GM23338 (cell line): Measurements from ENCODE around the gene EXOC3L4. TPM values are rescaled to one million over a fixed set of nuclear protein-coding genes. Genes with fewer than 3 reads are reported as not detected.

ENCODE experiments used
- ATAC-seq: fragments of 200-7000 bp; cut with Tn5 transposase; 3 replicates; pipeline ENCODE4 v1.9.1; 2020
- DNase-seq: peaks from one replicate; pipeline ENCODE4 v3.0.0-alpha.2; 2015; ENCODE audit warnings: low spot score
- H2AFZ ChIP-seq: fragments of 200-600 bp; sonication (generic); 2 replicates; pipeline ENCODE4 v1.8.0; 2016; ENCODE audit warnings: antibody characterized with exemption, mild to moderate bottlenecking, moderate library complexity
- H3F3A ChIP-seq: fragments of 200-600 bp; sonication (generic); replicated peaks from 2 replicates; pipeline ENCODE4 v1.8.0; 2017; ENCODE audit warnings: antibody characterized with exemption, mixed run types, low read depth
- H3K27ac ChIP-seq: fragments of 200-600 bp; sonication (generic); 2 replicates; pipeline ENCODE4 v1.6.1; 2016; ENCODE audit warnings: low read depth
- H3K27me3 ChIP-seq: fragments of 200-600 bp; sonication (generic); 2 replicates; pipeline ENCODE4 v1.8.0; 2016; ENCODE audit warnings: mild to moderate bottlenecking, mixed run types, moderate library complexity; ENCODE audit not compliant: insufficient read depth
- H3K36me3 ChIP-seq: fragments of 200-600 bp; sonication (generic); 2 replicates; pipeline ENCODE4 v1.8.0; 2016; ENCODE audit warnings: mild to moderate bottlenecking; ENCODE audit not compliant: insufficient read depth
- H3K4me1 ChIP-seq: fragments of 200-600 bp; sonication (generic); 2 replicates; pipeline ENCODE4 v1.8.0; 2016; ENCODE audit warnings: mild to moderate bottlenecking, moderate library complexity; ENCODE audit not compliant: insufficient read depth
- H3K4me2 ChIP-seq: fragments of 200-600 bp; sonication (generic); 2 replicates; pipeline ENCODE4 v1.7.1; 2017; ENCODE audit warnings: mixed run types
- H3K4me3 ChIP-seq: fragments of 200-600 bp; sonication (generic); 2 replicates; pipeline ENCODE4 v1.6.1; 2016; ENCODE audit warnings: mixed run types
- H3K79me2 ChIP-seq: fragments of 200-600 bp; sonication (generic); replicated peaks from 2 replicates; pipeline ENCODE4 v1.8.0; 2017; ENCODE audit warnings: mild to moderate bottlenecking; ENCODE audit not compliant: insufficient read depth
- H3K9me2 ChIP-seq: fragments of 200-600 bp; sonication (generic); 2 replicates; pipeline ENCODE4 v1.8.0; 2017; ENCODE audit not compliant: insufficient read depth
- H4K20me1 ChIP-seq: fragments of 200-600 bp; sonication (generic); replicated peaks from 2 replicates; pipeline ENCODE4 v1.8.0; 2017; ENCODE audit warnings: mild to moderate bottlenecking; ENCODE audit not compliant: insufficient read depth
- H3K27ac Mint-ChIP-seq: 2 replicates; pipeline ENCODE4 v1.8.0; 2020; ENCODE audit warnings: inconsistent platforms, mild to moderate bottlenecking, moderate library complexity, mixed read lengths
- H3K27me3 Mint-ChIP-seq: 3 replicates; pipeline ENCODE4 v1.8.0; 2022; ENCODE audit warnings: low read depth, mild to moderate bottlenecking, moderate library complexity, mixed read lengths, inconsistent platforms; ENCODE audit not compliant: insufficient read depth, poor library complexity
- H3K36me3 Mint-ChIP-seq: 3 replicates; pipeline ENCODE4 v1.8.0; 2021; ENCODE audit warnings: low read depth, mild to moderate bottlenecking, inconsistent platforms, moderate library complexity, mixed read lengths
- H3K4me1 Mint-ChIP-seq: 3 replicates; pipeline ENCODE4 v1.8.0; 2020; ENCODE audit warnings: mild to moderate bottlenecking, inconsistent platforms, mixed read lengths
- H3K4me3 Mint-ChIP-seq: 3 replicates; pipeline ENCODE4 v1.8.0; 2021; ENCODE audit warnings: moderate library complexity, mild to moderate bottlenecking, inconsistent platforms, mixed read lengths
- H3K9me3 Mint-ChIP-seq: 3 replicates; pipeline ENCODE4 v1.8.0; 2020; ENCODE audit warnings: moderate library complexity, mild to moderate bottlenecking, inconsistent platforms, mixed read lengths
- CREB1 ChIP-seq: fragments of 250-450 bp; sonication (Bioruptor Pico); IDR thresholded peaks from 2 replicates; pipeline ENCODE4 v1.5.0; 2020; ENCODE audit warnings: low read depth, mild to moderate bottlenecking, moderate library complexity
- CTCF ChIP-seq, 2 experiments: fragments of 200-600 bp in 1 of 2; sonication (generic) in 1 of 2; conservative IDR thresholded peaks; 2 replicates each; pipeline versions ENCODE4 v1.5.1 to v1.6.1; 2016 to 2017; ENCODE audit warnings: antibody characterized with exemption in 2 of 2, low read depth in 2 of 2, mild to moderate bottlenecking in 2 of 2, moderate library complexity in 1 of 2
- EZH2phosphoT487 ChIP-seq: fragments of 200-600 bp; sonication (generic); IDR thresholded peaks from one replicate; pipeline ENCODE4 v1.8.1; 2018; ENCODE audit warnings: antibody characterized with exemption; ENCODE audit not compliant: unreplicated experiment
- JUNB ChIP-seq: IDR thresholded peaks from one replicate; pipeline ENCODE4 v1.6.1; 2016; ENCODE audit warnings: antibody characterized with exemption; ENCODE audit not compliant: unreplicated experiment
- NANOG ChIP-seq: IDR thresholded peaks from 2 replicates; pipeline ENCODE4 v1.6.1; 2016; ENCODE audit warnings: antibody characterized with exemption, borderline replicate concordance
- STAT1 ChIP-seq: IDR thresholded peaks from one replicate; pipeline ENCODE4 v1.6.1; 2016; ENCODE audit warnings: antibody characterized with exemption; ENCODE audit not compliant: unreplicated experiment
- ZNF114 ChIP-seq: fragments of 250-450 bp; sonication (Bioruptor Pico); IDR thresholded peaks from 2 replicates; pipeline ENCODE4 v1.5.0; 2020; ENCODE audit warnings: mild to moderate bottlenecking, moderate library complexity
- ZNF331 ChIP-seq: fragments of 250-450 bp; sonication (Bioruptor Pico); IDR thresholded peaks from 2 replicates; pipeline ENCODE4 v1.5.0; 2020; ENCODE audit warnings: low read depth, mild to moderate bottlenecking, moderate library complexity
- polyA plus RNA-seq: library from polyadenylated mRNA; unstranded; fragments of >200 nt; fragmentation: Nextera tagmentation; extraction: Ambion mirVana; gene quantifications from 2 replicates; pipeline ENCODE4 v1.2.1, GENCODE V29; 2016
- total RNA-seq: library from RNA; depleted of rRNA; stranded (reverse); fragments of >200 nt; shearing (Covaris generic); gene quantifications from 2 replicates; pipeline ENCODE4 v1.2.3, GENCODE V29; 2014
- TF ChIP-seq, protein P1 (sequence below): fragments of 250-450 bp; sonication (Bioruptor Pico); IDR thresholded peaks from 2 replicates; pipeline ENCODE4 v1.5.0; 2020; ENCODE audit warnings: mild to moderate bottlenecking, moderate library complexity
- TF ChIP-seq, protein P2 (sequence below): IDR thresholded peaks from 2 replicates; pipeline ENCODE4 v1.6.1; 2016; ENCODE audit warnings: antibody characterized with exemption

The EXOC3L4 gene
- total and polyA plus RNA-seq, 2 experiments from 2014 or later = not detected

GRCh38 chr14:103130965-103131364, 36.4 kb downstream of the EXOC3L4 start (continued):
- TF ChIP-seq, protein P1, sequence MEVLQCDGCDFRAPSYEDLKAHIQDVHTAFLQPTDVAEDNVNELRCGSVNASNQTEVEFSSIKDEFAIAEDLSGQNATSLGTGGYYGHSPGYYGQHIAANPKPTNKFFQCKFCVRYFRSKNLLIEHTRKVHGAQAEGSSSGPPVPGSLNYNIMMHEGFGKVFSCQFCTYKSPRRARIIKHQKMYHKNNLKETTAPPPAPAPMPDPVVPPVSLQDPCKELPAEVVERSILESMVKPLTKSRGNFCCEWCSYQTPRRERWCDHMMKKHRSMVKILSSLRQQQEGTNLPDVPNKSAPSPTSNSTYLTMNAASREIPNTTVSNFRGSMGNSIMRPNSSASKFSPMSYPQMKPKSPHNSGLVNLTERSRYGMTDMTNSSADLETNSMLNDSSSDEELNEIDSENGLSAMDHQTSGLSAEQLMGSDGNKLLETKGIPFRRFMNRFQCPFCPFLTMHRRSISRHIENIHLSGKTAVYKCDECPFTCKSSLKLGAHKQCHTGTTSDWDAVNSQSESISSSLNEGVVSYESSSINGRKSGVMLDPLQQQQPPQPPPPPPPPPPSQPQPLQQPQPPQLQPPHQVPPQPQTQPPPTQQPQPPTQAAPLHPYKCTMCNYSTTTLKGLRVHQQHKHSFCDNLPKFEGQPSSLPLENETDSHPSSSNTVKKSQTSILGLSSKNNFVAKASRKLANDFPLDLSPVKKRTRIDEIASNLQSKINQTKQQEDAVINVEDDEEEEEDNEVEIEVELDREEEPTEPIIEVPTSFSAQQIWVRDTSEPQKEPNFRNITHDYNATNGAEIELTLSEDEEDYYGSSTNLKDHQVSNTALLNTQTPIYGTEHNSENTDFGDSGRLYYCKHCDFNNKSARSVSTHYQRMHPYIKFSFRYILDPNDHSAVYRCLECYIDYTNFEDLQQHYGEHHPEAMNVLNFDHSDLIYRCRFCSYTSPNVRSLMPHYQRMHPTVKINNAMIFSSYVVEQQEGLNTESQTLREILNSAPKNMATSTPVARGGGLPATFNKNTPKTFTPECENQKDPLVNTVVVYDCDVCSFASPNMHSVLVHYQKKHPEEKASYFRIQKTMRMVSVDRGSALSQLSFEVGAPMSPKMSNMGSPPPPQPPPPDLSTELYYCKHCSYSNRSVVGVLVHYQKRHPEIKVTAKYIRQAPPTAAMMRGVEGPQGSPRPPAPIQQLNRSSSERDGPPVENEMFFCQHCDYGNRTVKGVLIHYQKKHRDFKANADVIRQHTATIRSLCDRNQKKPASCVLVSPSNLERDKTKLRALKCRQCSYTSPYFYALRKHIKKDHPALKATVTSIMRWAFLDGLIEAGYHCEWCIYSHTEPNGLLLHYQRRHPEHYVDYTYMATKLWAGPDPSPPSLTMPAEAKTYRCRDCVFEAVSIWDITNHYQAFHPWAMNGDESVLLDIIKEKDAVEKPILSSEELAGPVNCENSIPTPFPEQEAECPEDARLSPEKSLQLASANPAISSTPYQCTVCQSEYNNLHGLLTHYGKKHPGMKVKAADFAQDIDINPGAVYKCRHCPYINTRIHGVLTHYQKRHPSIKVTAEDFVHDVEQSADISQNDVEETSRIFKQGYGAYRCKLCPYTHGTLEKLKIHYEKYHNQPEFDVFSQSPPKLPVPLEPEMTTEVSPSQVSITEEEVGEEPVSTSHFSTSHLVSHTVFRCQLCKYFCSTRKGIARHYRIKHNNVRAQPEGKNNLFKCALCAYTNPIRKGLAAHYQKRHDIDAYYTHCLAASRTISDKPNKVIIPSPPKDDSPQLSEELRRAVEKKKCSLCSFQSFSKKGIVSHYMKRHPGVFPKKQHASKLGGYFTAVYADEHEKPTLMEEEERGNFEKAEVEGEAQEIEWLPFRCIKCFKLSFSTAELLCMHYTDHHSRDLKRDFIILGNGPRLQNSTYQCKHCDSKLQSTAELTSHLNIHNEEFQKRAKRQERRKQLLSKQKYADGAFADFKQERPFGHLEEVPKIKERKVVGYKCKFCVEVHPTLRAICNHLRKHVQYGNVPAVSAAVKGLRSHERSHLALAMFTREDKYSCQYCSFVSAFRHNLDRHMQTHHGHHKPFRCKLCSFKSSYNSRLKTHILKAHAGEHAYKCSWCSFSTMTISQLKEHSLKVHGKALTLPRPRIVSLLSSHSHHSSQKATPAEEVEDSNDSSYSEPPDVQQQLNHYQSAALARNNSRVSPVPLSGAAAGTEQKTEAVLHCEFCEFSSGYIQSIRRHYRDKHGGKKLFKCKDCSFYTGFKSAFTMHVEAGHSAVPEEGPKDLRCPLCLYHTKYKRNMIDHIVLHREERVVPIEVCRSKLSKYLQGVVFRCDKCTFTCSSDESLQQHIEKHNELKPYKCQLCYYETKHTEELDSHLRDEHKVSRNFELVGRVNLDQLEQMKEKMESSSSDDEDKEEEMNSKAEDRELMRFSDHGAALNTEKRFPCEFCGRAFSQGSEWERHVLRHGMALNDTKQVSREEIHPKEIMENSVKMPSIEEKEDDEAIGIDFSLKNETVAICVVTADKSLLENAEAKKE (CRISPR knock-in tag) = no peak
- TF ChIP-seq ZNF331 (CRISPR knock-in tag) (no peak), ZNF114 (CRISPR knock-in tag) (no peak)
- TF ChIP-seq, protein P2, sequence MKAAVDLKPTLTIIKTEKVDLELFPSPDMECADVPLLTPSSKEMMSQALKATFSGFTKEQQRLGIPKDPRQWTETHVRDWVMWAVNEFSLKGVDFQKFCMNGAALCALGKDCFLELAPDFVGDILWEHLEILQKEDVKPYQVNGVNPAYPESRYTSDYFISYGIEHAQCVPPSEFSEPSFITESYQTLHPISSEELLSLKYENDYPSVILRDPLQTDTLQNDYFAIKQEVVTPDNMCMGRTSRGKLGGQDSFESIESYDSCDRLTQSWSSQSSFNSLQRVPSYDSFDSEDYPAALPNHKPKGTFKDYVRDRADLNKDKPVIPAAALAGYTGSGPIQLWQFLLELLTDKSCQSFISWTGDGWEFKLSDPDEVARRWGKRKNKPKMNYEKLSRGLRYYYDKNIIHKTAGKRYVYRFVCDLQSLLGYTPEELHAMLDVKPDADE = no peak

DNA sequence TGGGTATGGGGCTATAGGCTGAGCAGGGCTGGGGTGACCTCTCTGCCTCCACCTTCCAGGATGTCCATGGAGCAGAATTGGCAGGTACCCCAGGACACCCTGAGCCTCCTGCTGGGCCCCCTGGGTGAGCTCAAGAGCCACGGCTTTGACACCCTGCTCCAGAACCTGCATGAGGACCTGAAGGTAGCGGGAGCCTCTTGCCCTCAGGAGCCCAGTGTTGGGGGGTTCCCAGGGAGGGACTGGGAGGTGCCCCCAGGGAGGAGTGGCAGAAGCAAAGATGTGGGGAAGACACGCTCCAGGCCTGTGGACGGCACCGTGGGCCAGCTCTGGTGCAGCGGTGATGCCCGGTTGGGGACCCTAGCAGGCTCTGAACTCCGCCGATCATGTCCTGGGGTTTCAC, 37.1 kb downstream of the EXOC3L4 start:
- ATAC-seq (no peak), DNase-seq (no peak)
- Mint-ChIP-seq H3K9me3 (no peaks in the 10 kb centered on the region; the same call in 1 of the 3 replicates), H3K4me3 (no peak overlapping the region), H3K27ac (no peak overlapping the region), H3K36me3 (peaks cover 6% of the 10 kb centered on the region; the same call in 1 of the 3 replicates), H3K27me3 (peaks cover 33% of the 10 kb centered on the region), H3K4me1 (peaks cover 5% of the 10 kb centered on the region; the same call in 2 of the 3 replicates)
- no peak overlapping the region for H3K4me2 ChIP-seq
- H3K36me3 ChIP-seq = no peaks in the 10 kb centered on the region
- no peak for TF ChIP-seq JUNB
- no peak for TF ChIP-seq ZNF114 (CRISPR knock-in tag)
- TF ChIP-seq, protein P2 = no peak
- no peak for TF ChIP-seq STAT1
- TF ChIP-seq EZH2phosphoT487 = no peak
- TF ChIP-seq CTCF (conservative IDR thresholded peaks at IDR 0.05; ENCODE audit: low read depth in 2 of 2) = no peak
- TF ChIP-seq NANOG = no peak
- TF ChIP-seq ZNF331 (CRISPR knock-in tag) = no peak
- TF ChIP-seq CREB1 = no peak
- H2AFZ ChIP-seq = no peak overlapping the region
- no peaks in the 10 kb centered on the region for H3K4me1 ChIP-seq
- 0 out of 2 replicates have a peak, but pooled peaks cover 5% of the 10 kb centered on the region for H3F3A ChIP-seq
- H3K9me2 ChIP-seq = no peaks in the 10 kb centered on the region
- H3K27ac ChIP-seq = no peak overlapping the region
- no peak overlapping the region for H3K4me3 ChIP-seq
- peaks cover 18% of the 10 kb centered on the region for H3K27me3 ChIP-seq
- no peaks in the 10 kb centered on the region for H3K79me2 ChIP-seq
- H4K20me1 ChIP-seq = peaks cover 9% of the 10 kb centered on the region; the same call in 1 of the 2 replicates
